Ovary (tissue), 3 donors: ENCODE data around the gene FAM234B.

Source experiments
- CTCF ChIP-seq, 3 donors: fragments of 450-650 bp in 2 of 3; fragments of 200-600 bp in 1 of 3; IDR thresholded peaks; one replicate each; pipeline versions ENCODE4 v1.5.1 to v1.8.0; 2016 to 2022; ENCODE audit warnings: antibody characterized with exemption in 3 of 3, mild to moderate bottlenecking in 1 of 3
- EP300 ChIP-seq: sonication (generic); formaldehyde crosslinking; IDR thresholded peaks from one replicate; pipeline ENCODE4 v1.6.1; 2017; ENCODE audit warnings: antibody characterized with exemption
- POLR2A ChIP-seq: fragments of 450-650 bp; IDR thresholded peaks from one replicate; pipeline ENCODE4 v1.6.1; 2017; ENCODE audit warnings: antibody characterized with exemption, mild to moderate bottlenecking, moderate library complexity
- donor health status: DM: no; HTN: no; CAD: no.

GRCh38 chr12:13061377-13061776 lies 17.2 kb downstream of the FAM234B start:
- TF ChIP-seq EP300 (no peak), CTCF (IDR thresholded peaks at IDR 0.05) (no peak), POLR2A (no peak)
